IPS-NIHi7 (cell line): ENCODE measurements around the gene LSS.

Experiments
- DNase-seq: peaks from one replicate; pipeline ENCODE4 v3.0.0; 2012; ENCODE audit warnings: mixed read lengths; ENCODE audit errors: extremely low spot score

Gene LSS

GRCh38 chr21:46168659-46169386 lies 59.8 kb downstream of the LSS start:
- DNase-seq, result no peak

- no peak for DNase-seq
Observed at GRCh38 chr21:46168238-46168637, 60.3 kb downstream of the LSS start.

- no peak for DNase-seq
Observed at GRCh38 chr21:46165098-46165497, 63.5 kb downstream of the LSS start.

- no peak for DNase-seq
Observed at GRCh38 chr21:46163380-46163779, 65.2 kb downstream of the LSS start.

GRCh38 chr21:46161633-46162592 lies 66.7 kb downstream of the LSS start:
- no peak for DNase-seq

- DNase-seq, result no peak
Observed at GRCh38 chr21:46160907-46161632, 67.5 kb downstream of the LSS start.

- DNase-seq, result no peak
Observed at GRCh38 chr21:46160657-46160906, 68.0 kb downstream of the LSS start.

GRCh38 chr21:46159841-46160656 lies 68.5 kb downstream of the LSS start:
- DNase-seq, result no peak

- DNase-seq, result no peak
Observed at GRCh38 chr21:46159390-46159789, 69.2 kb downstream of the LSS start.

GRCh38 chr21:46158666-46159300 lies 69.8 kb downstream of the LSS start:
- DNase-seq, result no peak

- no peak for DNase-seq
Observed at GRCh38 chr21:46157987-46158451, 70.6 kb downstream of the LSS start.

GRCh38 chr21:46157396-46157986 lies 71.1 kb downstream of the LSS start:
- DNase-seq, result no peak

- no peak for DNase-seq
Observed at GRCh38 chr21:46156678-46157077, 71.9 kb downstream of the LSS start.

- no peak for DNase-seq
Observed at GRCh38 chr21:46156378-46156645, 72.3 kb downstream of the LSS start.

- no peak for DNase-seq
Observed at GRCh38 chr21:46155514-46156377, 72.8 kb downstream of the LSS start, which contains the start of gene FTCD. TSS of gene FTCD (minus strand) at chr21:46155579. CDS start at chr21:46155523, 56 bp downstream.

GRCh38 chr21:46154955-46155513 lies 73.5 kb downstream of the LSS start:
- no peak for DNase-seq

GRCh38 chr21:46154155-46154954 lies 74.2 kb downstream of the LSS start:
- no peak for DNase-seq
